Fibroblast of skin of left biceps (primary cell): Measurements from ENCODE around the gene UTP25.
"Not testable (repeated sequence)": the region's sequence is repeated elsewhere in the genome, so short reads cannot be mapped to it uniquely, and the experiment has no call there.

ENCODE experiments used
- DNase-seq, 2 experiments: peaks; one replicate each; pipeline ENCODE4 v3.0.0-alpha.2; 2013; ENCODE audit warnings: low read depth in 2 of 2

The UTP25 gene, protein sequence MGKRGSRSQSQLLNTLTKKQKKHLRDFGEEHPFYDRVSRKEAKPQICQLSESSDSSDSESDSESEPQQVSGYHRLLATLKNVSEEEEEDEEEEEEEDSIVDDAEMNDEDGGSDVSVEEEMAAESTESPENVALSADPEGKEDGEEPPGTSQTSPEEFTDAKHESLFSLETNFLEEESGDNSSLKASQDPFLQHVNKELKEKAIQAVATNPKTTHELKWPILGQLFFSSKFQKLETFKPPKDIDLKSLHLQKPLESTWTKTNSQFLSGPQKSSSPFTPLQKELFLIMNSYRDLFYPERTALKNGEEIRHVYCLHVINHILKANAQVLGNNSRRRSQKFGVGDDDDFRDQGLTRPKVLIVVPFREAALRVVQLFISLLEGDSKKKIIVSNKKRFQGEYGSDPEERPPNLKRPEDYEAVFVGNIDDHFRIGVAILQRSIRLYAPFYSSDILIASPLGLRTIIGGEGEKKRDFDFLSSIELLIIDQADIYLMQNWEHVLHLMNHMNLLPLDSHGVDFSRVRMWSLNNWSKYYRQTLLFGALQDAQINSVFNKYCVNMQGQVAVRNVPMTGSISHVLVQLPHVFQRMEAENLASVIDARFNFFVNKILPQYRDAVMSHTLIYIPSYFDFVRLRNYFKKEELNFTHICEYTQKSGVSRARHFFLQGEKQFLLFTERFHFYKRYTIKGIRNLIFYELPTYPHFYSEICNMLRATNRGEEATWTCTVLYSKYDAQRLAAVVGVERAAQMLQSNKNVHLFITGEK

DNA sequence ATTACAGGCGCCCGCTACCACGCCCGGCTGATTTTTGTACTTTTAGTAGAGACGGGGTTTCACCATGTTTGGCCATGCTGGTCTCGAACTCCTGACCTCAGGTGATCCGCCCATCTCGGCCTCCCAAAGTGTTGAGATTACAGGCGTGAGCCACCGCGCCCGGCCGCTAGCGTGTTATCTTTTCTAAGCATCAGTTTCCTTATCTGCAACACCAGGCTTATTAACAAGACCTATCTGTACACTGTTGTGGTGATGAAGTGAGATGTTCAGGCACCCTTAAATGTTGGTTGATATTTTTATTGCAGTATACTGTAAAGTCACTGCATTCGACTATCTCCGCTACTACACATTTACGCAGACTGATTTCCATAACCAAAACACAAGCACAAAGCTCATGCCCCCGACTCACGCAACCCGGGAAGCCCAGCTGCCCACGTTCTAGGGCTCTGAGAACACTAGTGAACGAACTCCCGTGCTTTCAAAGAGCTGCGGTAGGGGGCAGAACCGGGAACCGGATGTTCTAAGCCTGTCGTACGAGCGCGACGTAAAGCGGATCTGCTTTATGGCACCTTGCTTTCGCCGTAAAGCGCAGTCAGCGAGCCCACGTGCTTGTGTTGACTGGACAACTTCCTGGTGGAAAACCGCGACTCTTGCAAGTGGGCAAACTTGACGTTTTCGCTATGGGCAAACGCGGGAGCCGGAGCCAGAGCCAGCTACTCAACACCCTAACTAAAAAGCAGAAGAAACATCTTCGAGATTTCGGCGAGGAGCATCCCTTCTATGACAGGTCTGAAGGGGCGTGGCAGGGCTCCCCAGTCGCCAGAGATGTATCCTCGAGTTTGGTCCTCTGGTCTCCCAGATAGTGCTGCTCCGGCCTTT, at the start of gene UTP25:
TSS of gene UTP25 (plus strand) at position 589 of the 879 bp plus-strand sequence. CDS start at position 681, 92 bp downstream.
- peak; percentile 90 for DNase-seq

DNA sequence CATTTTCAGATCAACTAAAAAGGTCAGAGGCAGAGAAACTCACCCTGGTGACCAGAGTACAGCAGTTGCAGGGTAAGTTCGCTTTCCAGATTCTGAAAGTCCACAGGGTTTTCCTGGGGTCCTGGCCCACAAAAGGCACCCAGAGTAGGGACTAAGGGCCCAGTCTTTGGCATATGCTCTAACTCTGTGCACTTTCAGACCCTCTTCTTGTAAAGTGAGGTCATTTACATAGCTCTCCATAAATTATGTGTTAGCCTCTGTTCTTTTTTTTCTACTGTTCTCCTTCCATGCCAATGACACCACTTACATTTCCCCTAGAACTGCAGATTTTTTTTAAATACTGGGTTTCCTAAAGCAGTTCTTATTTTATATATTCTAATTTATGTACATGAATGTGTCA, 49.7 kb upstream of the UTP25 start:
- DNase-seq: no peak

DNA sequence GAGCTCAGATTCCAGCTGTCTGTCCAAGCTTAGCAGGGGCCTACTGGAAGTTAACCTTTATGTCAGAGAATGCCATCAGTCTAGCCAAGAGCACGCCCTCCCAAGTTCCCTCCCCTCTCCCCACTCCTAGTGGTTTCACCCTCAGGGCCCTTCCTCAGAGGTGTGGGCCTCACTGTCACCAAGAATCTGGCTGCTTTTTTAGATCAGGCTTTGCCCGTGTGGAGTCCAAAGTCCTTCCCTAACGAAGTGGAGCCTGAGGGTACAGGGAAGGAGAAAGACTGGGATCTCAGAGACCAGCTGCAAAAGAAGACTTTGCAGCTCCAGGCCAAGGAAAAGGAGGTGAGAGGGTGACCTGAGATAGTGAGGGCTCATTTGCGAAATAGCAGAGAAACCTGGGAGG, 47.5 kb upstream of the UTP25 start:
- no peak for DNase-seq

DNA sequence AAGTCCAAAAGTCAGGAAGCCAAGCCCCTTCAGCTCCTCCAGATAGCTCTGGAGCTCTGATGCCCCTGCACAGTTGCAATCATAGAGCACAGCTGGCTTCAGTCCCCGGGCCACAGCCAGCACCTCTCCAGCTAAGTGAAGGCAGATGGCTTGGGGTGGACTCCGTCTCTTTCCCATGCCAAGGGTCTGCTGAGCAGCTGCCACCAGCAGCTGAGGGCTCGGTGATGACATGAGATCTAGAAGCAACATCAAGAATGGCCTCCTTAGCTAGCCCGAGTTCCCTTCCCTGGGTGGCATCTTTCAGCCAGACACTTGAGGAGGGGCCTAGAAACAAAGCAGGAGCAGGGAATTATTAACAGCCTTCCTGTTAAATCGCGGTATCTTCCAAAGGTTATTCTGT, 44.4 kb upstream of the UTP25 start:
- DNase-seq: no peak

DNA sequence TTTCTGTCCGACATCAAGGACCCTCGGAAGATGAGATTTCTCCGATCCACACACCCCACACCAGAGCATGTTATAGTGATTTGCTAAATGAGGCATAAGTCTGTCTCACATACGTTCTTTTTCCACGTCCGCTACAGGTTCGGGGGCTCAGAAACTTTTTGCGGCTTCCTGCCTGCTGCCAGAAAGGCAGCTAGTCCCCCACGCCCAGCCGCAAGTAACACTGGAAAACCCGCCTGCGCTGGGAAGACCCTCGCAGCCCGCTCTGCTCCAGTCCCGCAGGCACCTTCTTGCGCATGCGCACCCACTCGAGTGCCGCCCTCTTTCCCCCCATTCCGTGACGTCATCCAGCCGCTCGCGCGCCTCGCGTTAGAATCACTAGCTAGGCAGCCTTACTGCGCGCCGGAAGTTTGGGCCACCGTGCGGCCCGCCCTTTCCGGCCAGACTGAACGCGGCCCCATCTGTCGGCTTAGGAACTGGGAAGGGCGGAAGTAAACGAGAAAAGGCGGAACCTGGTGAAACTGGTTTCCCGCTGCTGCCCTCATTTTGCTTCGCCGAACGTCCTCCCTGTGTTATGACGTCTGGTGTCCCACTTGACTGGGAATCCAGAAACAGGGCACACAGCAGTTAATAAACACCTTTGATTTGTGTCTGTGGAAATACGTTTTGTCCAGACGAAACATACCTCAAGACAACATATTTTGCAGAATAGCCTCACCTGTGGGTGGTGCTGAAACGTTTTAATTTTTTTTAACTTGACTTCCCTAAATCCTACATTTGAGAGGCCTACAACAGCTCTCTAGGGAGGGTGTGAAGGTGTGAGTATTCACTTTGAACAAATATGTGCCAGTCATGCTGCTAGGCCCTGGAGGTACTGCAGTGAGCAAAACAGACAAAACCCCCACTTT, 43.3 kb upstream of the UTP25 start, which contains the start of gene C1orf74:
TSS of gene C1orf74 (minus strand) at position 295 of the 905 bp plus-strand sequence. CDS start 925 bp downstream, outside the sequence.
- DNase-seq: peak; percentile 93 to 94

DNA sequence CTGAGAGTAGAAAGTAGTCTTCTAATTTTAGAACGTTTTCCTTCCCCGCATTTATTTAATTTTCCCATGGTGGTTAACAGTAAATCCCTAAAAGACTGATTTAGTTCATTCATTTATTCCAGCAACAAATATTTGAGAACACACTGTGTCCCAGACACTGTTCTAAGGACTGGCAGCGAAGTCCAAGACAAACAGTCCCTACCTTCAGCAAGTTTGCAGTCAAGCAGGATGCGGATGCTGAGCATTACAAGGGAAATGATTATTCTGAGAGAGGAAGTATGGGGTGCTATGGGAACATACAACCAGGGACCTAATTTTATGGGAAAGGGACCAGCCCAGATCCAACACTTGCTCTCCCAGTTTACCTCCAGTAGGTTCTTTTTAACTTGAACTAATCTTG, 42.2 kb upstream of the UTP25 start:
- no peak for DNase-seq

DNA sequence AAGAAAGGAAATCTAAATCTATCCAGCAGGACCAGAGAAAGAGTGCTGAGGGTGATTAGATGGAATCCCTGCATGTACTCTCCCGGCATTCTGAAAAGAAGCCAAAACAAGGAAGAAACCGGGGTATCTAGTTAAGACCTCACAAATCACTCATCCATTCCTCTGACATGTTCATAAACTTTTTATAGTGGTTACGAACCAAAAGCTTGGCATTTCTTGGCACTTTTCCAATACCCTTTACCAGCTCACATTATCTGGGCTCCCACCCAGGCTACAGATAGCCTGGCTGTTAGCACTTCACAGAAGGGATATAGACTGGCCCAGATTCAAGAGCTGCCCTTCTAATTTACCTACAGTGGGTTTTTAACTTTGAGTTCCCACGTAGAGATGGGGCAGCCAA, 41.6 kb upstream of the UTP25 start:
- DNase-seq: no peak

DNA sequence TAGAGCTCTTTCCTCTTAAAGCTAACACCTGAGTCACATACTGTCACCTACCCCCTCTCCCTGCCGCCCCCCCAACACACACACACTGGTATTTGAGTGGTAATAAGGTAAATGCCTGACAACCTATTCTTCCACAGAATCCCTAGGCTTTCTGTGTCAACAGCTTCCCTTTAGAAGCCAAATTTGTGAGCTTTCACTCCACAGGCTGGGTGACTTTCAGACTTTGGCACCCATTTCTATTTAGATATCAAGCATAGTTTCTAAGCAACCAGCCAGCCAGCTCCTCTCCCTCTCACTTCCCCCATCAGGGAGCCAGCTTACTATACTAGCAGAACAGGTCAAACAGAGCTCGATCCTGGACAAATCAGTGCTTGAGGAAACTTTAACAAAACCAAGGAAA, 40.2 kb upstream of the UTP25 start:
- no peak for DNase-seq

DNA sequence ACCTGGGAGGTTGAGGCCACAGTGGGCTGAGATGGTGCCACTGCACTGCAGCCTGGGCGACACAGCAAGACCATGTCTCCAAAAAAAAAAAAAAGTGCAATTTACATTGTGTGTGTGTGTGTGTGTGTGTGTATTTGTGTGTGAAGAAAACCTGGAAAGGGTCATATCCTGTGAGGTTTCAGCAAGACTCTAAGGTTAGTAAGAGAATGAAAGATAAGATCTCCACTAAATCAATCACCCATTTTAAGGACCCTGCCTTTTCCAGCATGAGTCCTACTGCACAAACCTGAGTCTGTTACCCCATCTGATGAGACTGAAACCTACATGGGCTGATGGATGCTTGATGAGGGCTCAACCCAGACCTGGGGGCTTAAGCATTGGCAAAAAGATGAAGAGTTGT, 38.5 kb upstream of the UTP25 start:
- no peak for DNase-seq

DNA sequence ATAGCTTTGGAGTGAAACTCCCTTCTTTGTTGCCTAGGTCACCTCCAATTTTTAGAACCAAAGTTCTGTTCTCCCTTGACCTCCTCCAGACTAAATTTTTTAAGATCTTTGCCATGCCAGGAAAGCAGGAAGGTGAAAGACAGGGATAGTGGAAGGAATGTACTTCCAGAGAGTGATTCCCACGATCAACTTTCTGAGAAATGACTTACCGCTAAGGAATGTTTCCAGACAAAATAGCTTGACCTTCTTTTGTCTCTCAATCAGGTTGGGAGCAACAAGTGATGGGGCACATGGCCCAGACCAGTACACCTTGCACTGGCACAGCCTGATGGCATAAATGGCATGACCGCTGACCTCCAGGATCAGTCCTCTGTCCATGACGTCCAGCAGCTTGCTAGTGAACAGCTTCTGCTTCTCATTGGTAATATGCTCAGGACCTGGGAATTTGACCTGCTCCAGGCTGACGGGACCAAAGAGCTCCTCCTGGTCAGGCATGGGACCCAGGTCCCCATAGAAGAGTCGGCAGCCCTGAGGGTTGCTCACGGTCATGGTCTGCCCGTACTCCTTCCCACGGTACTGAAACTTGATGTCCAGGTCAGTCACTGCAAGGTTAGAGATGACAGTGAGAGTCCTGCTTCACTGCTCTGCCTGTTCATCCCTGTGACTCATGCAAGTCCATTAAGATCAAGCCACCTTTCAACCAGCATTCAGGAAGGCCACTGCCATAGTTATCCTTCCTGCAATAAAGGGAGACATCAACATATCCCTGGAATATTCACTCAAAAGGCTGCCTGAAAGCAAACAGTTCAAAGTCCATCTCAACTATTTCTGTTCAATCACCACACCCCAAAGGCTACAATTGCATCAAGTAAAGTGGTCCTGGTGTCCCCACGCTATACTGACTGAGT, 37.2 kb upstream of the UTP25 start:
- DNase-seq: no peak

DNA sequence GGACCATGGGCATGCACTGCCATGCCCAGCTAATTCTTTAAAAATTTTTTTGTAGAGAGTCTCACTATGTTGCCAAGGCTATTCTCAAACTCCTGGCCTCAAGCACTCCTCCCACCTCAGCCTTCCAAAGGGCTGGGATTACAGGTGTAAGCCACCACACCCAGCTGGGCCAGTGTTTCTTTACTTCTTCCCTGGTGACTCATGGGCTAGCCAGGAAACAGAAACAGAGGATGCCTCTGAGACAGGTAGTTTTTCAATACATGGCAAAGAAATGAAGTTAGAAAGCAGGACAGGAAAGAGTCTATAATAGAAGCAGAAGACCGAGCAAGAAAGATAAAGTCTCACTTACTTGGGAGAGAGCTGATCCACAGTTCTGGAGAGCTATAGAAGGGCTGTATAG, 35.9 kb upstream of the UTP25 start:
- no peak for DNase-seq

DNA sequence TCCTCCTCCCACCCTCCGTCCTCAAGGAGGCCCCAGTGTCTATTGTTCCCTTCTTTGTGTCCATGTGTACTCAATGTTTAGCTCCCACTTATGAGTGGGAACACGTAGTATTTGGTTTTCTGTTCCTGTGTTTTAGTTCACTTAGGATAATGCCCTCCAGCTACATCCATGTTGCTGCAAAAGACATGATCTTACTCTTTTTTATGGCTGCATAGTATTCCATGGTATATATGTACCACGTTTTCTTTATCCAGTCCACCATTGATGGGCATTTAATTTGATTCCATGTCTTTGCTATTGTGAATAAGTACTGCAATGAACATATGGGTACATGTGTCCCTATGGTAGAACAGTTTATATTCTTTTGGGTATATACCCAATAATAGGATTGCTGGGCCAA, 34.1 kb upstream of the UTP25 start:
- DNase-seq: not testable (repeated sequence)

DNA sequence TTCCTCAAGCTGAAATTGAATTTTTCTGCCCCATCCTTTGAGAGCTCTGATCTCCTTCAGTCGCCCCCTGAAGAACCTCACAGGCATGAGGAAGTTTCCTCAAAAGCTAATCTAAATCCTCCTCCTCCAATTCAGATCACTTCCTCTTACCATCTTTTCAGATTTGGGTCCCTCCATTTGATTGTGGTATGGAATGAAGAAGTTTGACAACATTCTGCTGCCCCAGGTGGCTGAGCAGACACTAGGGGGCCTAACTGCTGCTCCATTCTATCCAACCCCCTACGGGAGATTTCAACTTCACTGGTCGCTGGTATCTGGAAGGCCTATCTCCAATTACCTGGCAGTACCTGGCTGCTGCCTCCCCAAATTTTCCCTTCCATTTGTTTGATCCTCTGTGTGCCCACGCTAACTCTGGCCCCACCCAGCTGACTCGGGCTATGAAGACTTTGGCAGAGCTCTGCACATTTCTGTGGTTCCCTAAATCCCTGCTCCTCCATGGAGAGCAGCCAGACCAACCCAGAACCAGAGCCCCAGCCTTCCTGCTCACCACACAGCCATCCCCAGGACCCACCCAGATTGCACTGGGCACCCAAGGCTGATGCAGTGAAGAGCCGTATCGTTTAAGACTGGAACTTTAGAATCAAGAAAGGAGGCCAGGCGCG, 29.7 kb upstream of the UTP25 start:
- DNase-seq: no peak

DNA sequence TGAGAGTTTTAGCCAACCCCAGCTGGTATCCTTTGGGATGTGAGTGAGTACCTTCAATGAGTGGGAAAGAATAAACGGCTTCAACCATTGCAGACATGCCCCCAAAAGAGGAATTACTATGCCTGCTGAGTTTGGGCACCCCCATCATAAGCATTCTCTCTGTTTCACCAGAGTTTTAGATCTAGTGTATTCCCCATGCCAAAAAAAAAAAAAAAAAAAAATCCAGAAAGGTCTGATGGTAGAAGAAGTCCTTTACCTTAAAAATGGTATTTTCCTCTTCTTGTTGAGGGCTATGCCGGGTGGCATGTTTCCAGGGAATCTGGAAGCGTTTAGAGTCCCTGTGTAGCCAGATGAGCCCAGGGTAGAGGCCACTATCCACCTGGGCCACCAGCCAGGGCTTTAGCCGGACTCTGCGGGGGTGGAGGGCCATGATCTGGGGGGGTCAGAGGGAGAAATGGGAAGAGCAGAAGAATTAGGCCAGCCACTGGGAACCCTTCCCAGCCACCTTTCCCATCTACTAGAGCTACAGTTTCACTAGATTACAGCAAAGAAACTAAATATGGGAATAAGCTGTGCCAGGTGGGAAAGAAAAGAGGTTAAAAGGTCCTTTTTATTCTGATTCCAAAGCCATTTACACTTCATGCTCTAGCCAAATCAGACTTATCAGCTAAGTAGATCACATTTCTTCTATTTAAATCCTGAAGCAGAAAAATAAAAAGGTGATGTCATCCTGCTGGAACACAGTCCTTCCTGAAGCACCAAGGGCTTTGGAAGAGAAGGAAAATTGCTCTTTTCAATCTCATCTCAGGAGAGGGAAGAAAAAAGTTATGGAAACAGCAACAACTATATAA, 26.6 kb upstream of the UTP25 start:
- DNase-seq: no peak

DNA sequence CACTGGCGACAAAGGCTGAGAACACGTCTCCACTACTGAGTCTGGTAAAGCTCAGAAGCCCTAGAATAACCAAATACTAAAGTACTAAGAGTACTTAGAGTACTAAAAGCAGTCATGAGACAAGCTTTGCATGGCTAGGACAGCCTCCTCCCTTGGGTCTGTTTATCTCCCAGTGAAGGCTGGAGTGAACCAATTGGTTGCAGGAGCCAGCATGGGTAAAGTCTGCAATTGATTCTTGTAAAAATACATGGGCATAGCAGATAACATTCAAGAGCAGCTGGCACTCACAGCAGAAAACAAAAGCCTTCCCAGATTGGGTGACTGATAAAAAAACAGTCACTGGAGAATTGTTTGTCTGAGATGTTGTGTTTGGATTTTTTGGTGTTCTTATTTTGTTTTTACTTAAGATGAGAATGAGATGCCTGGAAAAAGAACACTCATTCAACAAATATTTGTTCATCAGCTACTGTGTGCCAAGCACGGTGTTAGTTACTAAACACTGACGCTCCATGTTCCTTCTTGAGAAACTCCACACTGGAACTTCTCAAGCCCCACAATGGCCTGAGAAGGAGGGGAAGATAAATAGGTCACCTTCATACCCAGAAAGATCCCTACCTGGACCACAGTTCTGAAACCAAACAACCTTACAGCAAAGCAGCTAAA, 25.5 kb upstream of the UTP25 start:
- DNase-seq: no peak

DNA sequence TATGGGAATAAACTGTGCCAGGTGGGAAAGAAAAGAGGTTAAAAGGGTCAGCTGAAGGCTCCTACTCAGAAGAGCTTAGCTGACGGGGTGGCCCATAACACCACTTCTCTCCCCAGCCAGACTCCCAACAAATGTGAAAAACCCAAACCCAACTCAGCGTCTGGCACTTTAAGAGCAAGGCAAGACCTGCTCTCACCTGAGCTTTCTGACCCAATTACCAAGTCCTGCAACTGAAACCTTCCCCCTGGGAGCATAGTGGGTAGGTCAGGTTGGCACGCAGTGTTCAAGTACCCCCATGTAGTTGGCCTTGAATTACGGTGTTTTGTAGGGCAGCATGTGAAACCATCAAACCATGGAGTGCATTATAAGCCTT, 25.0 kb upstream of the UTP25 start:
- no peak for DNase-seq

DNA sequence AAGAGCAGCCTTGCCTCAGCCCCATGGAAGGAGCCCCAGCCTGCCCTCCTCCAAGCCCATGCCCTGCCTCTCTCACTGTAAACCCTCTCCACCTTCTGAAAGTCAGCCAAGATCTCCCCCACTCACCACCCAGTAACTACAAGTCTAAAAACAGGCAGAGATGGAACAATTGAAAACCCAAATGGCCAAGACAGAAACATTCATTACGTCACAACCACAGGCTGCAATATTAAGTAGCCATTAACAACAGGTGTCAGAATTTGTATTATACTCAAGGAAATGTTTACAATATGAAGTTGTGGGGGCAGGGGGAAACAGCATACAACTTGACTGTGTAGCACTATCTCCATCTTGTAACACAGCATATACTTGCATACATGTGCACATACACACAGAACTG, 24.2 kb upstream of the UTP25 start:
- DNase-seq: no peak

DNA sequence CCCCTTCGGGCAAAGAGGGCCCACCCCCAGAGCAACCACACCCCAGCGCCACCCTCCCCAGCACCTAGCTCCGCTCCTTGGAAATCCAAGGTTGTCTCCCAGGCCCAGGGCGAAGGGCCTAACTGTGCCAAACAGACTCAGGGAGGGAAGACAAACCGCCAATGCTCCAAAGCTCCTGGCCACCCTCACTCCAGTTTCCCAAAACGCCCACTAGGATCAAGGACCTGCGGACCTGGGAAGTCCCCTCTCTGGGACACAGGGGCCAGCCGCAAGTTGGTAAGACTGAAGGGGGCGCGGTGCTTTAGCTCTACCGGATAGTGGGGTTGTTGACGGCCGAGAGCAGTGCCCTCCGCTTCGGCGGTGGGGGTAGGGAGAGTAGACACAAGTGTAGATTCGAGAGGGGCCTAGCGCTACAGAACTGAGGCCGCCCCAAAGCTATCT, 22.4 kb upstream of the UTP25 start:
- no peak for DNase-seq
